Jurkat, Clone E6-1 (cell line): Measurements from ENCODE around the gene PTPRN2. TPM values are rescaled to one million over a fixed set of nuclear protein-coding genes. Genes with fewer than 3 reads are reported as not detected.
A peak's percentile ranks its signal among the peaks of the same experiment; 100 is the strongest.
"Not testable (repeated sequence)": the region's sequence is repeated elsewhere in the genome, so short reads cannot be mapped to it uniquely, and the experiment has no call there.

ENCODE experiments used
- DNase-seq: peaks from one replicate; pipeline ENCODE4 v3.0.0-alpha.2; 2011; ENCODE audit warnings: low read depth, low spot score
- H3K4me3 ChIP-seq: 2 replicates; pipeline ENCODE4 v1.5.1; 2011; ENCODE audit warnings: mild to moderate bottlenecking, low read length, control low read depth, moderate library complexity
- polyA plus RNA-seq: library from polyadenylated mRNA; unstranded; fragments of >200 nt; gene quantifications from one replicate; pipeline ENCODE4 v1.2.1, GENCODE V29; 2012; ENCODE audit warnings: missing spikeins; ENCODE audit not compliant: insufficient read length, insufficient read depth

PTPRN2 gene
- polyA plus RNA-seq: 23.3 TPM

DNA sequence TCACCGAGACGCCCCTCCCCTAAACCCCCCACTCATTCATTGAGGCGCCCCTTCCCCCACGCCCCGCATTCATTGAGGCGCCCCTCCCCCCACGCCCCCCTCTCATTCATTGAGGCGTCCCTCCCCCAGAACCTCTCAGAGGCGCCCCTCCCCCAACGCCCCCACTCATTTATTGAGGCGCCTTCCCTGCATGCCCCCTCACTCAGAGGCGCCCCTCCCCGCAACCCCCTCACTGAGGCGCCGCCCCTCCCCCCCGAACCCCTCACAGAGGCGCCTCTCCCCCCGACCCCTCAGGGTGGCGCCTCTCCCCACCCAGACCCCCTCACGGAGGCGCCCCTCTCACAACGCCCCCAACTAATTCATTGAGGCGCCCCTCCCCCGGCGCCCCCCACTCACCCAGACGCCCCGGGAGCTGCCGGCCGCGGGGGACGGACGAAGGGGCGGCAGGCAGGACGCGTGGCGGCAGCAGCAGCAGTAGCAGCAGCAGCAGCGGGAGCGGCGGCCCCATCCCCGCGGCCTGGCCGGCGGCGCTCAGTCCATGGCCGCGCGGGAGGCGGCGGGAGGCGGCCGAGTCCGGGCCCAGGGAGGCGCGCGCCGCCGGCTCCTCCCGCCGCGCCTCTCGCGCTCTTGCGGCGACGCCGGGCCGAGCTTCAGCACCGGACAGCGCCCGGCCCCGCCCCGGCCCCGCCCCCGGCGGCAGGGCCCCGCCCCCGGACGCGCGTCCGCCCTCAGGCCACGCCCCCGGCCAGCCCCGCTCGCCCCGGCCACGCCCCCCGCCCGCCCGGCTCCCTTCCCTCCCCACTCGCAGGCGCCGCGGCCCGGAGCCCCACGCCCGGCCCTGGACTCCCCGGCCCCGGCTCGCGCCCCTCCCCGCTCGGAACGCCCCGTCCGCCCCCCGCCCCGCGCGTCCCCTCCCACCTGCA, at the start of gene PTPRN2:
Gene PTPRN2 (minus strand): TSS at position 662 of the 923 bp plus-strand sequence.
- DNase-seq: no peak
- H3K4me3 ChIP-seq: no peak within 1 kb of the TSS

DNA sequence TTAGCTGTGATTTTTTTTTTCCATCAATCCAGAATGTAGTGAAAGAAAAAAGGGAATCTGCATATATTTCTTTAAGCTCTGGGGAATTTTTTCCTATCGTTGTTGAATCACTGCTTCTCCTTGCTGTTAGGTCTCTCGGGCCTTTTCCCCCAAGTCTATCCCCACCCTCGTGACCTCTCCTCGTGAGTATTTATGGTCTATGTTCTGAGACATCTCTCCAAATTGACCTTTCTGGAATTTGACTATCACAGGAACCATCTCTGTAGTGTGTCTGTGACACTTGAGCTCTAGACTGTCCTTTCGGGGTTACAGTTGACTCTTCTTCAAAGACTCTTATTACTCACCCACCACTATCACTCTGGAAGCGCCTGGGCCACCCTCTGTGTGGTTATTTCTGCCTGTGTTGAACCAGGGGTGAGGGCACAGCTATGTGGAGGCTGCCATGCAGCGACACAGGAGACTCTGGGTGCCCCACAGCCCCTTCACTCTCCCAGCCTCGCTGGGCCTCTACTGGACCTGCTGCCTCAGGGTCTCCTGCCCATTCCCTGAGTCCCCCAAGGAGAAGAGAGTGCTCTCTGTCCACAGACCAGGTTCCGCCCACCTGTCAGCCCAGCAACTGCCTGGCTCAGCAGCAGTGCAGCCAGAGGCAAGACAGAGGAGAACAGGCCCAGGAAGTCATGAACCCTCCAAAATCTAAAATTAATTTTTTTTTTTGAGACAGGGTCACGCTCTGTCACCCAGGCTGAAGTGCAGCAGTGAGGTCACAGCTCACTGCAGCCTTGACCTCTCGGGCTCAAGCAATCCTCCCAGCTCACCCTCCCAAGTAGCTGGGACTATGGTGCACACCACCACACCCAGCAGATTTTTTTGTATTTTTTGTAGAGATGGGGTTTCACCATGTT, 45.7 kb upstream of the PTPRN2 start:
- DNase-seq: no peak
- no peak overlapping the region for H3K4me3 ChIP-seq

DNA sequence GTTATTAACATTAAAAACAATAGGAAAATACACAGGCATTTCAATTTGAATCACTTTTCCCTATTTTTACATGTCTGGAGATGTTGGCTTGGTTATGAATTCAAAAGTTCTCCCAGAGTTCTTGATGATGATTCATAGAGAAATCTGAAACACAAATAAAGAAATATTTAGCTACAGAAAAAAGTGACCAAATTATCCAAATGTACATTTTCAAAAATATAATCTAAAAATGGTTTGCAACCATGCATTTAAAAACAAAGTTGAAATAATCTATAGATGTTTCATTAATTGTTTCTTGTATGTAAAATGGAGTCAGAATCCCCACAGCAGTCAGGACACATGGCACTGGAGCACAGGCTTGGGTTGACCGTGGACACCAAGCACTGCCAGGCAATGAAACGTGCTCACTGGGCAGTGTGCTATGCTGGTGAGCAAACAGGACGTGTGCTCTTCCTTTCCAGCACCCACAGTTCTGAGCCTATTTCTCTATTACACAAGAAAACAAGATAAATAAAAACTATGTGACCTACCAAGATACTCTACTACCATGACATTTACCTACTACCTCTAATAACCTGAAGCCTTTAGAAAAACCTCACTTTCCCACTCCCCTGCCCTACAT, 44.1 kb upstream of the PTPRN2 start:
- no peak overlapping the region for H3K4me3 ChIP-seq
- no peak for DNase-seq

DNA sequence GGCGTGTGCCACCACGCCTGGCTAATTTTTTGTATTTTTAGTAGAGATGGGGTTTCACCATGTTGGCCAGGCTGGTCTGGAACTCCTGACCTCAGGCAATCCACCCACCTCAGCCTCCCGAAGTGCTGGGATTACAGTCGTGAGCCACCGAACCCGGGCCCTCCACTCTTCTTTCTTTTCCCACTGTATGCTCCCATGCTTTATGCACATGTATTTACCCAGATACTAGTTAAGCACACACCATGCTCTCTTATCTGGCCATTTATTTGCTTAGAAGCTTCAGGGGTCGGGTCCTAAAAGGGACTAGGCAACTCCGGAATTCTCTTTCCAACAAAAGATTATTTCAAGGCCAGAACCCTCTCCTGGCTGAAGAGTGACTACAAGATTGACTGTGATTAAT, 38.7 kb upstream of the PTPRN2 start:
- not testable (repeated sequence) for DNase-seq, H3K4me3 ChIP-seq

DNA sequence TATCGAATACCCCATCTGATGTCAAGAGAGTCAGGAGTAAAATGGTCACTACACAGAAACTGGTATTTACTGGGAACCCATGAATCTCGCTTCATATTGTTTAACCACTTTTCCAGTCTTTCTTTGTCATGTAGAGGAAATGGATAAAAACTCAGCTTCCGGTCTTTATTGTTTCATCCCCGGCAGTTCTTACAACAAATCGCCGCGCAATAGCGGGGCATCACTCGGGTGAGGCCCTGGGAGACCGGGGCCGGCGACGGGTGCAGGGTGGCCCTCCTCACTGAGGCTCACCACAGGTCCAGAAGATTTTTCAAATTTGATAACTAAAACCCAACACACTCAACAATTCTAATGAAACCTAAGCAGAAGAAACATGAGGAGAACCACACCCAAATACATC, 35.6 kb upstream of the PTPRN2 start:
- no peak for DNase-seq
- no peak overlapping the region for H3K4me3 ChIP-seq

DNA sequence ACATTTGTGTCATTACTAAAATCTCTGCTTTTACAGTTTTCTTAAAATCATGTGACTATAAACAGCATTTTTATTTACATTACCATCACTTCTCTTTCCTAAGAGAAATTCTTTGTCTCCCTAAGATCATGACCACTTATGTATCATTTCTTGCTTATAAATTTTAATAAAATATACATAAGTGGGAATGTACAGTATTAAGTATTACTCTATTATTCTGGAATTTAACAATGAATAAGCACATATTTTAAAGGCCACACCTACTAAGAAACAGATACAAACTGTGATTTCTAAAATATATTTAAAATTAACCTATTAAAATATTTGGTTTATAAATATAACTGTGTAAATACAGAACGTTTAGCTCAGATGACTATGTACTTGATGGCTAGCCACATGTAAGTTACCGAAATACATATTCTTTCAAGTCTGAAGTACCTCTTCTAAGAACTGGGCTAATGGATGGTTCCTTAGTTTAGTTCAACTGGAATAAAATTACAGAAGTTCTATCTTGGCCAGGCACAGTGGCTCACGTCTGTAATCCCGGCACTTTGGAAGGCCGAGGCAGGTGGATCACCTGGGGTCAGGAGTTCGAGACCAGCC, 33.3 kb upstream of the PTPRN2 start:
- no peak overlapping the region for H3K4me3 ChIP-seq
- no peak for DNase-seq

DNA sequence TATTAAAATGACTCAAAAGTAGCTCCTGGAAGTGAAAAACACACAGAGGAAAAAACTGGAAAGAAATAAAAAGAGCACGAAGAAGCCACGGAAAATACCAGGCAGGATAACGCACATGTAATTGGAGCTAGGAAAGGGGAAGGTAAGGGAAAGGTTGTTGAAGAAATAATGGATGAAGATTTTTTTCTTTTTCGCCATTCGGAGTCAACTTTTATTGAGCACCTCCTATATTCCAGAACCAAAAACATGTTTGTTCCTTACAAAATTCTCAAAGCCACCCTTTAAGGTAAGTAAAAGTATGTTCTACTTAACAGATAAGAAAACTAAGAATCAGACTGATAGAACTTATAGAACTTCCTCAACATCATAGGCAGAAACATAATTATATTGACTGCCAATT, 32.8 kb upstream of the PTPRN2 start:
- no peak overlapping the region for H3K4me3 ChIP-seq
- no peak for DNase-seq

DNA sequence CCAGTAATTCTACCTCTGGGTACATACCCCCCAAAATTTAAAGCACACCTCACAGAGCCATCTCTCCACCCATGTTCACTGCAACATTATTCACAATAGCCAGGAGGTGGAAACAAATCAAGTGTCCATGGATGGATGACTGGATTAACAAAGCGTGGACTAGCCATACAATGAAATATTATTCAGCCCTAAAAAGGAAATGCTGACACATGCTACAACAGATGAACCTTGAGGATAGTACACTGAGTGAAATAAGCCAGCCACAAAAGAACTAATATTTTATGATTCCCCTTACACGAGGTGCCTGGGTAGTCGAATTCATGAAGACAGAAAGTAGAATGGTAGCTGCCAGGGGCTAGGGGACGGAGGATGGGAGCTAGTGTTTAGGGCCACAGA, 31.1 kb upstream of the PTPRN2 start:
- H3K4me3 ChIP-seq: no peak overlapping the region
- no peak for DNase-seq

DNA sequence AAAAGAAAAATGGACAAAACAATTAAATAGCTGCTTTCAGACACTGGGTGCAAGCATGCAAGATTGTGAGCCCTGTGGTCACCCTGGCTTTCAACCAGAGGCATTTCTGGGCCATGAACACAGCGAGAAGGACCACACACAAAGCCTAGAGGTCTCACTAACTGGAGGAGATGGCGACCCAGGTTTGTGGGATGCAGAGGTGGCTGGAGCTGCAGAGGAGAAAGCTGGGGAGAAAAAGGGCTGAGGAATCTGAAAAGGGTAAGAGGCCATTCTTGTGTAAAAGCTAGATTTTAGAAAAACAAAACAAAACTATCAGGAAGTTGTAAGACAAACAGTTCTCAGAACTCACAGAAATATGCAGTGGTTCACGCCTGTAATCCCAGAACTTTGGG, 30.1 kb upstream of the PTPRN2 start:
- DNase-seq: no peak

DNA sequence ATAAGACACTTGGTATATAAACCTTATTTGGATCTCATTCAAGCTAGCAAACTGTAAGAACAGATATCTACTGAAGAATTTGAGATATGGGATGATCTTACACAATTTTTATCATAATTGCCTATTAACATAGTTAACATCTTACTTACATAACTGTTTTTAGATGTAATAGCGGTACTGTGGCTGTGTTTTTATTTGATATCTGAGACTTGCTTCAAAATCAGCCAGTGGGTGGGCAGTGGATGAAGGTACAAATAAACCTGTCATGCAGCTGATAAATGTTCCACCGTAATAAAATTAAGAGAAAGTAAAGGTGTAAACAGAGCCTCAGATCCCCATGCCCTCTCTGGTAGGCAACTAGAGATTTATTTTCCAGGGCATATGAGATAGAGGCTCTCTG, 28.4 kb upstream of the PTPRN2 start:
- H3K4me3 ChIP-seq: no peak overlapping the region
- DNase-seq: no peak

More for the DNA sequence above, 30.1 kb upstream of the PTPRN2 start:
- no peak overlapping the region for H3K4me3 ChIP-seq

DNA sequence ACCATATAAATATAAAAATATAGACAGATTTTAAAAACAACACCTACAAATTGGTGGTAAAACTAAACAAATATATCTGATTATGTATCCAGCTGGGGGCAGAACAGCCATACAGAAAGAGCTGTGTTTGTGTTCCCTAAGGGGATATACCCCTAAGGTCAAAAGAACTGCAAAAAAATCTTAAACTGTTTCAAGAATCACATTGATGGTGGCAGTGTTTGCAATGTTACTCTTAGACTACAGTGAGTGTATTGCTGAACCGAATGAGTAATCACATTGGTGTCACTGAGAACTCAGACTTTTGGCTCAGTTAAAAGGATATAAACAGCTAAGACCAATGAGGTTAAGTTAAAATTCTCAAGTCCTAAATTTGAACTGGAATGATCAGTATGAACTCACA, 27.1 kb upstream of the PTPRN2 start:
- no peak overlapping the region for H3K4me3 ChIP-seq
- DNase-seq: no peak

DNA sequence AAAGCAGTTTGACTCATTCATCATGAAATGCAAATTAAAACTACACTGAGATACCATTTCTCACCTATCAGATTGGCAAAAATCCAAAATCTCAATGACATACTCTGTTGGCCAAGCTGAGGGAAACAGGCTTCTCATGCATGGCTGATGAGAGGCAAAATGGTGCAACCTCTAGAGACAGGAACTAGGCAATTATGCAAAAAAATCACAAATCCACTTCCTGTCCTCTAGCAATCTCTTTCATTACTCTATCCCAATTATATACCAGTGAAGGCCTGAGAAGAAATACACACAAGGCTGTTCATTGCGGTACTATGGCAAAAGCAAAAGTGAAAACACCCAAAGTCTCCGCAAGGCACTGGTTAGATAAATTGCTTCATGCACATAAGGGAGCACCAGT, 25.9 kb upstream of the PTPRN2 start:
- peak; percentile 62 for DNase-seq
- H3K4me3 ChIP-seq: no peak overlapping the region

DNA sequence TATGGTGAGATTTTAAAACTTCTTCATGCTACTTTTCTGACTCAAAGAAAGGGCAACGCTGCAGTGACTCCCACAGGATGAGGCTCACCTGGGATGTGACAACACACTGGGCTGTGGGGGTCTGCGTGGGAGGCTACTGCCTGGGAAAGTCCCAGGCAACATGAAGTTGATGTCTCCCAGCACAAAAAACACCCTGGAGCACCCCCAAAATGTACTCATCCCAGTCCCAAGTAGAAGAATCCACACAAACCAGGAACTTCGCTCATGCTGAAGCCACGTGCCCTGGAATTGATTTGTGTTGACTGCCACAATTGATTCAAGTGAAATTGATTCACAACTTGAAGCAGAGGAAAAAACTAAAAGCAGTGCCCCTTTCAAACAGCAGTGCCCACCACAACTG, 24.9 kb upstream of the PTPRN2 start:
- H3K4me3 ChIP-seq: no peak overlapping the region
- DNase-seq: no peak

DNA sequence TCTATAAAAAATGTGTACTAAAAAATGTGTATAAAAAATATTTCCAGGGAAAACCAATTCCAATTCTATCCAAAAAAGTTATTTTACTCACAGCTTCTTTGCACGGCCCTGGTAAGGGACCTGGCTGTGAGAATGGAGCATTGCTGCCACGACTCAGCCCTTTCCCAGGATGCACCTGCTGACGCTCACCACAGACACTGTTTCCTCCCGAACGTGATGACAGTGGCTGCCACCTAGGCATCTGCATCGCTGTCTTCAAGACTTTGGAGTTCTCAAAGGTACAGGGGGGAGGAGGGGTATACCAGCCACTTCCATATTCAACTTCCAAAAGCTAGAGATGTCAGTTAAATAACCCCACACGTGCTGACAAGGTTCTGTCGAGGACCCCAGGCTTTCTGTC, 23.9 kb upstream of the PTPRN2 start:
- peak; percentile 81 for DNase-seq
- H3K4me3 ChIP-seq: no peak overlapping the region

DNA sequence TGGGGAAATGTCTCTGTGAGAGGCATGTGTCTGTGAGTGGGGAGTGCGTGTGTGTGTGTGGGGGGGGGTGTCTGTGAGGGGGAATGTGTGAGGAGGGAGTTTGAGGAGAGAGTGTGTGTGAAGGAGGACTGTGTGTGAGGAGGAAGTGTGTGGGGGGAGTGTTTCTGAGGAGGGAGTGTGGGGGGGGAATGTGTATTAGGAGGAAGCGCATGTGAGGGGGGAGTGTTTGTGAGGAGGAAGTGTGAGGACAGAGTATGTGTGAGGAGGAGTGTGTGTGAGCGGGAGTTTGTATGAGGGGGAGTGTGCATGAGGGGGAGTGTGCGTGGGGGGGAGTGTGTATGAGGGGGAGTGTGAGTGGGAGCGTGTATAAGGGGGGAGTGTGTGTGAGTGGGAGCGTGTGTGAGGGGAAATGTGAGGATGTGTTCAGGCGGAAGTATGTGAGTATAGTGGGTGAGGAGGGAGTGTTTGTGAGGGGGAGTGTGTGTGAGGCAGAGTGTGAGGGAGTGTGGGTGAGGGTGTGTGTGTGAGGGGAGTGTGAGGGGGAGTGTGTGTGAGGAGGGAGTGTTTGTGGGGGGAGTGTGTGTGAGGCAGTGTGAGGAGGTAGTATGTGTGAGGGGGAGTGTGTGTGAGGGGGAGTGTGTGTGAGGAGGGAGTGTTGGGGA, 21.8 kb upstream of the PTPRN2 start:
- DNase-seq: no peak
- no peak overlapping the region for H3K4me3 ChIP-seq

DNA sequence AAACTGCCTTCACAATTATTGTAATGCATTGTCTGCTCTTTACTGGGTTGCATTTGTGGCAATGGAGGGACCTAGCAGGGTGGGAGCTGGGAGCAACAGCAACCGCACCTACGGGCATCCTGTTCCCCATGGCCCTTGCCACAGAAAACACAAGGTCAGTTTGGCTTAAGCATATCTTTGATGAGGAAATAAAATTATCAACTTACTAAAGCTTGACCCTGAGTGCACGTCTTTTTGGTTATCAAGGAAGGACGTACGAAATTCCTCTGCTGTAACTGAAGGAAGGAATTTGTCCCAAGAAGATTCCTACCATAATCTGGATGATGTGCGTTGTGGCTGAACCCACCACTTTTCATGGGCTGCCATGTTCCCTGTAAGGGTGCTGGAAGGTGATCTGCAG, 19.9 kb upstream of the PTPRN2 start:
- no peak overlapping the region for H3K4me3 ChIP-seq
- no peak for DNase-seq

DNA sequence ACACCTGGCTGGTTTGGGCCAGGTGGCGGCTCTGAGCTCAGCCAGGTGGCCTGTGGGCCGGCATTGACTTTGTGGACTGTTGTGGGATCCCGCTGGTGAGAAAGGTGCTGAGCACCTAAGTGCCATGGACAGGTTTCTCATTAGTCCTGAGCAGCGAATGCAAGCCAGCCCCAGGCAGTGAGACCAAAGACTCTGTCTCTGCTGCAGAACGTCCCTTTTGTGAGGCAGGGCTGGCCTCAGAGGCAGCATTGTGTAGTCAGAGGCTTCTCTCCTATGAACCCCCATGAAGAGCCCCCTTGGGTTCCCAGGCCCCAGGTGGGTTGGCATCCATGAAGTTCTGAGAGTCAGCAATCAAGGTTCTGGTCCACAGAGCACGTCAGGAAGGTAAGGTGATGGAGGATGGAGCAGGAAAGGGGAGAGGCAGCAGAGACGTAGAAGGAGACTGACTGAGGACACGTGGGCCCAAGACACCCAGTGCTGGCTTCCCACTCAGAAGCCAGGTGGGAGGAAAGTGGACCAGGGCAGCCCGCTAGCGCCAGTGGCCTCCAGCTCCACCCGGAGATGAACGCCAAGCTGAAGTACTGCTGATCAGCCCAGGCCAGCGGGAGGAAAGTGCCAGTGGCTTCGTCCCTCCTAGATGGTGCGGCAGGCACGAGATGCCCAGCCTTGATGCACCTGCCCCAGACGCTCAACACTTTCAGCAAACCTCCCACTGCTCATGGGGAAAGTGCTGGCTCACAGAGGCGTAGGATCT, 19.2 kb upstream of the PTPRN2 start:
- DNase-seq: no peak

DNA sequence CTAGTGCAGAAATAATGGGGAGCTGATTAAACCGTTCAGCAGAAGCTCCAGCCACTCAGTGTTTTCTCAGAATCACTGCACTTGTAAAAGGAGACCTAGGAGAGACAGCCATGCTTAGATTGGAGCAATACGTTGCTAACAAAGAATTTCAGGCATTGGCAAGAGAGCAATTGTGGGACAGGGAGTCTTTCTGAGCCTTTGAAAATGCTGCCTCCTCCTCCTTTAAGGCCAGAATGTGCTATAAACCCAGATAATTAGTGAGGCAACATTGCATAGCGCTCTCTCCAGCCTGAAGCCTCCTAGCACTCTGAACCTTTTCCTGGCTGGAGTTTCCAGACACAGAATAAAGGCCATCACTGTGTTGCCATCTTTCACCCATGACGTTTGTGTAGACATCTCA, 18.5 kb upstream of the PTPRN2 start:
- DNase-seq: no peak

More for the DNA sequence above, 19.2 kb upstream of the PTPRN2 start:
- H3K4me3 ChIP-seq: no peak overlapping the region

More for the DNA sequence above, 18.5 kb upstream of the PTPRN2 start:
- H3K4me3 ChIP-seq: no peak overlapping the region
